ENCODE results near the gene SIRT7.
"Not testable (repeated sequence)": the region's sequence is repeated elsewhere in the genome, so short reads cannot be mapped to it uniquely, and the experiment has no call there.

Gene SIRT7

GRCh38 chr17:81918832-81919545 lies 1.0 kb upstream of the SIRT7 start:
- no peak for DNase-seq

- not testable (repeated sequence) for DNase-seq
These were observed 325 bp upstream of the SIRT7 start for GRCh38 chr17:81918333-81918669.

GRCh38 chr17:81916234-81917001 lies 1.6 kb downstream of the SIRT7 start:
- DNase-seq: no peak

GRCh38 chr17:81915331-81915730 lies 2.6 kb downstream of the SIRT7 start:
- DNase-seq: no peak

- DNase-seq: no peak
These were observed 3.7 kb downstream of the SIRT7 start for GRCh38 chr17:81914103-81914850.

GRCh38 chr17:81913394-81914102 lies 4.4 kb downstream of the SIRT7 start:
- no peak for DNase-seq

- DNase-seq: no peak
These were observed 5.3 kb downstream of the SIRT7 start for GRCh38 chr17:81912441-81913309.

GRCh38 chr17:81911969-81912368 lies 6.0 kb downstream of the SIRT7 start:
- DNase-seq: no peak

- peak; percentile 91 to 93 for DNase-seq
These were observed 6.6 kb downstream of the SIRT7 start, which contains the start of gene PCYT2 for GRCh38 chr17:81911277-81911961. PCYT2 (minus strand) TSS chr17:81911399; CDS start chr17:81911355, 44 bp downstream.

- no peak for DNase-seq
These were observed 7.1 kb downstream of the SIRT7 start for GRCh38 chr17:81910840-81911276.

GRCh38 chr17:81909966-81910839 lies 7.8 kb downstream of the SIRT7 start:
- no peak for DNase-seq

- DNase-seq: no peak
These were observed 8.7 kb downstream of the SIRT7 start for GRCh38 chr17:81909231-81909630.

- no peak for DNase-seq
These were observed 9.2 kb downstream of the SIRT7 start for GRCh38 chr17:81908793-81909192.

- DNase-seq: no peak
These were observed 10.5 kb downstream of the SIRT7 start for GRCh38 chr17:81907219-81908145.

- DNase-seq: no peak
These were observed 11.3 kb downstream of the SIRT7 start for GRCh38 chr17:81906476-81907218.

GRCh38 chr17:81905993-81906392 lies 12.0 kb downstream of the SIRT7 start:
- no peak for DNase-seq

- DNase-seq: no peak
These were observed 12.5 kb downstream of the SIRT7 start for GRCh38 chr17:81905424-81905875.
